IPS-20b (cell line): ENCODE data around the gene PTPN11.
"Not testable (repeated sequence)": the region's sequence is repeated elsewhere in the genome, so short reads cannot be mapped to it uniquely, and the experiment has no call there.

Experiments
- H3K27ac ChIP-seq: one replicate; pipeline ENCODE4 v1.5.1; 2013; ENCODE audit warnings: low read length
- H3K27me3 ChIP-seq: 2 replicates; pipeline ENCODE4 v1.6.1; 2013; ENCODE audit warnings: mild to moderate bottlenecking, low read length, inconsistent platforms; ENCODE audit not compliant: insufficient read depth
- H3K36me3 ChIP-seq: 2 replicates; pipeline ENCODE4 v1.6.1; 2013; ENCODE audit warnings: low read depth, mild to moderate bottlenecking, inconsistent platforms, low read length, moderate library complexity; ENCODE audit not compliant: insufficient read depth
- H3K4me1 ChIP-seq: 2 replicates; pipeline ENCODE4 v1.6.1; 2013; ENCODE audit warnings: mild to moderate bottlenecking, control low read depth, inconsistent platforms, low read length, moderate library complexity; ENCODE audit not compliant: insufficient read depth
- H3K4me3 ChIP-seq: 2 replicates; pipeline ENCODE4 v1.5.1; 2013; ENCODE audit warnings: mild to moderate bottlenecking, low read length, inconsistent platforms
- H3K9ac ChIP-seq: 2 replicates; pipeline ENCODE4 v1.6.1; 2013; ENCODE audit warnings: low read depth, mild to moderate bottlenecking, inconsistent platforms, low read length, moderate library complexity
- H3K9me3 ChIP-seq: 2 replicates; pipeline ENCODE4 v1.6.1; 2013; ENCODE audit warnings: mild to moderate bottlenecking, low read depth, low read length, inconsistent platforms; ENCODE audit not compliant: insufficient read depth

The PTPN11 gene

DNA sequence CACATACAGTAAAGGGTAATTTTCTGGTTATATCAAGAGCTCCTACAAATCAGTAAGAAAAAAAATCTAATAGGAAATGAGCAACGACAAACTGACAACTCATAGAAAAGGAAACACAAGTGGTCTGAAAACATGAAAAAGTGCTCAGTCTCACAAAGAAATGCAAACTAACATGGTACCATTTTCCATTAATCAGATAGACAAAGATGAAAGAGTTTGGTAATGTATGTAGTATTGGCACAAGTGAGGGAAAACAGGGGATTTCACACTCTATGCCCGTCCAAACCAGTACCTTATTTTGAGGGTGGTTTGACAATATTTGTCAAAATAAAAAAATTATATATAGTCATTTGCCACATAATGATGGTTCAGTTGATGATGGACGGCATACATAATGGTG lies 13.2 kb downstream of the PTPN11 start:
- Histone ChIP-seq H3K27me3 (no peaks in the 10 kb centered on the region), H3K9me3 (no peaks in the 10 kb centered on the region), H3K4me1 (no peaks in the 10 kb centered on the region), H3K27ac (no peak overlapping the region), H3K36me3 (no peaks in the 10 kb centered on the region), H3K9ac (no peak overlapping the region), H3K4me3 (no peak overlapping the region)

DNA sequence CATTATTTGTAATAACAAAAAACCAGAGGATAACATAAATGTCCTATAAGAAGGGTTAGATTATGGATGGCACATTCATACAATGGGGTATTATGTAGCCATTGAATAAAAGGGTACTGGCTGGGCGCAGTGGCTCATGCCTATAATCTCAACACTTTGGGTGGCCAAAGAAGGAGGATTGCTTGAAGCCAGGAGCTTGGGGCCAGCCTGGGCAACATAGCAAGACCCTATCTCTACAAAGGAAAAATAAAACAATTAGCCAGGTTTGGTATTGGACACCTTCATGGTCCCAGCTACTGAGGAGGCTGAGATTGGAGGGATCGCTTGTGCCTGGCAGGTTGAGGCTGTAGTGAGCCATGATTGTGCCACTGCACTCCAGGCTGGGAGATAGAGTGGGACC lies 14.8 kb downstream of the PTPN11 start:
- no peaks in the 10 kb centered on the region for H3K27me3 ChIP-seq
- no peaks in the 10 kb centered on the region for H3K4me1 ChIP-seq
- no peak overlapping the region for H3K27ac ChIP-seq
- no peak overlapping the region for H3K4me3 ChIP-seq
- H3K9ac ChIP-seq, result no peak overlapping the region
- H3K9me3 ChIP-seq, result no peaks in the 10 kb centered on the region
- no peaks in the 10 kb centered on the region for H3K36me3 ChIP-seq

- not testable (repeated sequence) for H3K9ac ChIP-seq, H3K4me3 ChIP-seq, H3K9me3 ChIP-seq
These were observed 19.9 kb downstream of the PTPN11 start for GRCh38 chr12:112438645-112439044.

DNA sequence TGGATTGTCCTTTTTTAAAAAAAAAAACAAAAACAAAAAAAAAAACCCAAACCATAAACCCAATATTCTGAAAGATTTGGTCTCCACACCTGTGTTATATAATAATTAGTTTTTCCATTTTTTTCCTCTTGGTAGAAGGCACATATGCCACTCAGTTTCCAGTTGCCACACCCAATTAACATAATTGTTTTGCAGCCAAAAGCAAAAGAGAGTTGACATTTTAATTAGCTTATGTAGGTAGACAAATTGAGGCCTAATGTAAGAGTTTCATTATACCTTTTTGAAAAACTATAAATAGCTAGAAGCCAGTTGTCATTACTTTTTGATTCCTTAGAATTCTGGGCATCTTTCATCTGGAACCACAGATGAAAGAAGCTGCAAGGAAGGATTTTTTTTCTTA lies 21.0 kb downstream of the PTPN11 start:
- Histone ChIP-seq H3K9ac (no peak overlapping the region), H3K4me3 (no peak overlapping the region), H3K27ac (no peak overlapping the region), H3K36me3 (no peaks in the 10 kb centered on the region), H3K9me3 (no peaks in the 10 kb centered on the region), H3K27me3 (no peaks in the 10 kb centered on the region), H3K4me1 (no peaks in the 10 kb centered on the region)

More at GRCh38 chr12:112438645-112439044, 19.9 kb downstream of the PTPN11 start:
- not testable (repeated sequence) for H3K36me3 ChIP-seq, H3K27ac ChIP-seq, H3K4me1 ChIP-seq, H3K27me3 ChIP-seq

GRCh38 chr12:112440653-112441052 lies 21.9 kb downstream of the PTPN11 start:
- H3K9me3 ChIP-seq, H3K9ac ChIP-seq, H3K27ac ChIP-seq, H3K4me3 ChIP-seq, H3K36me3 ChIP-seq, H3K4me1 ChIP-seq, H3K27me3 ChIP-seq: not testable (repeated sequence)

DNA sequence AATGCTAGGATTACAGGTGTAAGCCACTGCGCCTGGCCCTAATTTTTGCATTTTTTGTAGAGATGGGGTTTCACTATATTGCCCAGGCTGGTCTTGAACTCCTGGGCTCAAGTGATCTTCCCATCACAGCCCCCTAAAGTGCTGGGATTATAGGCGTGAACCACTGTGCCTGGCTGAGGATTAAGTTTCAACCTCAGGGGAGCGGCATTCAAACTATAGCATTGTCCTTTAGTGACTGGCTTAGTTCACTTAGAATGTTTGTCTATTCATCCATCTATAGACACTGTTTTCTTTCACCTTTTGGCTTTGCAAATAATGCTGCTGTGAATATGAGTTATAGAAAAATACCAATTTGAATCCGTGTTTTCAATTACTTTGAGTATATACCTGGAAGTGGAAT lies 25.2 kb downstream of the PTPN11 start:
- Histone ChIP-seq H3K4me3 (no peak overlapping the region), H3K27me3 (no peaks in the 10 kb centered on the region), H3K9me3 (no peaks in the 10 kb centered on the region), H3K9ac (no peak overlapping the region), H3K27ac (no peak overlapping the region), H3K4me1 (no peaks in the 10 kb centered on the region), H3K36me3 (peaks cover 20% of the 10 kb centered on the region; the same call in 1 of the 2 replicates)

GRCh38 chr12:112446008-112446725 lies 27.4 kb downstream of the PTPN11 start:
- Histone ChIP-seq H3K9me3 (no peaks in the 10 kb centered on the region), H3K9ac (no peak overlapping the region), H3K4me3 (no peak overlapping the region), H3K4me1 (no peaks in the 10 kb centered on the region), H3K27ac (no peak overlapping the region), H3K36me3 (peaks cover 41% of the 10 kb centered on the region), H3K27me3 (no peaks in the 10 kb centered on the region)

- Histone ChIP-seq H3K4me1 (no peaks in the 10 kb centered on the region), H3K4me3 (no peak overlapping the region), H3K27ac (no peak overlapping the region), H3K27me3 (no peaks in the 10 kb centered on the region), H3K36me3 (peaks cover 46% of the 10 kb centered on the region), H3K9ac (no peak overlapping the region), H3K9me3 (no peaks in the 10 kb centered on the region)
These were observed 28.4 kb downstream of the PTPN11 start for GRCh38 chr12:112447106-112447505.

DNA sequence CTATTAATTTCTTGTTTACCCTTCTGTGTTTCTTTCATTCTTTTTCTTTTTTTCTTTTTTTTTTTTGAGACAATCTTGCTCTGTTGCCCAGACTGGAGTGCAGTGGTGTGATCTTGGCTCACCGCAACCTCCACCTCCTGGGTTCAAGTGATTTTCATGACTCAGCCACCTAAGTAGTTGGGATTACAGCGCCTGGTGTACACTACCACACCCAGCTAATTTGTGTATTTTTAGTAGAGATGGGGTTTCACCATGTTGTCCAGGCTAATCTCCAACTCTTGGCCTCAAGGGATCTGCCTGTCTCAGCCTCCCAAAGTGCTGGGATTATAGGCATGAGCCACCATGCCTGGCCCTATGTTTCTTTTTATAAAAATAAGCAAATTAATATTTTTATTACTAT lies 29.4 kb downstream of the PTPN11 start:
- not testable (repeated sequence) for H3K9me3 ChIP-seq, H3K27me3 ChIP-seq, H3K4me1 ChIP-seq, H3K9ac ChIP-seq, H3K4me3 ChIP-seq, H3K27ac ChIP-seq
- peaks cover 55% of the 10 kb centered on the region for H3K36me3 ChIP-seq

DNA sequence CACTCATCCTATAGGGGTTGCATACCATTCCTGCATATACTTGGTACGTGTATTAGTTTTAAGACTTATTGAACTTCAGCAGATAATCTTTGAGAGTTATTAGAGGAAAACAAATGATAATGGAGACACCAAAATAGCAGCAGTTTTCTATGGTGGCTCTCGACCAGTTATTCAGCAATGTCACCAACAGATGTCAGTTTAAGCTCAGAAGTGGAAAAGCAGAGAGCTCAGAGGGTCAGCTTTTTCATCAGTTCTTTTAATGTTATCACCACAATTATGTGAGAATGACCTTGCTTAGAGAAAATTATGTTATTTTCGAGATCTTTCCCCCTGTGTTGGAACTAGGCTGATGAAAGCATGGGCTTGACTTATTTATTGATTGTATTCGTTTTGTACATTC lies 32.0 kb downstream of the PTPN11 start:
- Histone ChIP-seq H3K4me3 (no peak overlapping the region), H3K9ac (no peak overlapping the region), H3K27me3 (no peaks in the 10 kb centered on the region), H3K27ac (no peak overlapping the region), H3K36me3 (peaks cover 80% of the 10 kb centered on the region), H3K9me3 (no peaks in the 10 kb centered on the region), H3K4me1 (no peaks in the 10 kb centered on the region)

GRCh38 chr12:112456029-112456428 lies 37.3 kb downstream of the PTPN11 start:
- Histone ChIP-seq H3K9ac (no peak overlapping the region), H3K36me3 (peaks cover 78% of the 10 kb centered on the region), H3K27ac (no peak overlapping the region)

GRCh38 chr12:112457142-112457541 lies 38.4 kb downstream of the PTPN11 start:
- H3K9ac ChIP-seq, H3K27ac ChIP-seq, H3K4me3 ChIP-seq, H3K4me1 ChIP-seq, H3K9me3 ChIP-seq, H3K27me3 ChIP-seq: not testable (repeated sequence)
- peaks cover 74% of the 10 kb centered on the region for H3K36me3 ChIP-seq

More at GRCh38 chr12:112456029-112456428, 37.3 kb downstream of the PTPN11 start:
- no peaks in the 10 kb centered on the region for H3K4me1 ChIP-seq
- no peaks in the 10 kb centered on the region for H3K27me3 ChIP-seq
- H3K9me3 ChIP-seq, result no peaks in the 10 kb centered on the region
- no peak overlapping the region for H3K4me3 ChIP-seq
